ENCODE data around the gene MTCL3.
"Not testable (repeated sequence)": the region's sequence is repeated elsewhere in the genome, so short reads cannot be mapped to it uniquely, and the experiment has no call there.

The MTCL3 gene

GRCh38 chr6:127464881-127465459 is 54.2 kb downstream of the MTCL3 start:
- peak; percentile 75 for DNase-seq

GRCh38 chr6:127464161-127464880 is 54.8 kb downstream of the MTCL3 start:
- DNase-seq: no peak

- DNase-seq: no peak
Observed at GRCh38 chr6:127463056-127463455, 56.1 kb downstream of the MTCL3 start.

- no peak for DNase-seq
Observed at GRCh38 chr6:127462376-127462775, 56.8 kb downstream of the MTCL3 start.

- DNase-seq: no peak
Observed at GRCh38 chr6:127460465-127460864, 58.7 kb downstream of the MTCL3 start.

- no peak for DNase-seq
Observed at GRCh38 chr6:127459231-127459641, 59.9 kb downstream of the MTCL3 start, which contains the start of gene KIAA0408. Gene KIAA0408, minus strand, starts transcription at chr6:127459389. Its CDS starts 5,408 bp downstream, at chr6:127453981.

GRCh38 chr6:127458817-127459216 is 60.3 kb downstream of the MTCL3 start:
- DNase-seq: no peak

- DNase-seq: no peak
Observed at GRCh38 chr6:127458222-127458621, 60.9 kb downstream of the MTCL3 start.

GRCh38 chr6:127457456-127458064 is 61.6 kb downstream of the MTCL3 start:
- no peak for DNase-seq

GRCh38 chr6:127456465-127456864 is 62.7 kb downstream of the MTCL3 start:
- DNase-seq: no peak

- no peak for DNase-seq
Observed at GRCh38 chr6:127453845-127454619, 65.1 kb downstream of the MTCL3 start.

GRCh38 chr6:127452803-127453202 is 66.3 kb downstream of the MTCL3 start:
- no peak for DNase-seq

- no peak for DNase-seq
Observed at GRCh38 chr6:127451388-127451787, 67.7 kb downstream of the MTCL3 start.

GRCh38 chr6:127447780-127448179 is 71.4 kb downstream of the MTCL3 start:
- DNase-seq: no peak

- DNase-seq: no peak
Observed at GRCh38 chr6:127446356-127446755, 72.8 kb downstream of the MTCL3 start.

- DNase-seq: no peak
Observed at GRCh38 chr6:127441881-127442280, 77.3 kb downstream of the MTCL3 start.

GRCh38 chr6:127439718-127440117 is 79.4 kb downstream of the MTCL3 start:
- no peak for DNase-seq

- no peak for DNase-seq
Observed at GRCh38 chr6:127436578-127437110, 82.5 kb downstream of the MTCL3 start.

GRCh38 chr6:127435626-127436220 is 83.4 kb downstream of the MTCL3 start:
- no peak for DNase-seq

GRCh38 chr6:127434651-127435050 is 84.5 kb downstream of the MTCL3 start:
- DNase-seq: no peak

- DNase-seq: not testable (repeated sequence)
Observed at GRCh38 chr6:127428562-127428961, 90.6 kb downstream of the MTCL3 start.

GRCh38 chr6:127423921-127424320 is 95.2 kb downstream of the MTCL3 start:
- no peak for DNase-seq
